PFSK-1 (cell line): ENCODE measurements around the gene EXOC4.

Experiments used
- FOXP2 ChIP-seq: optimal IDR thresholded peaks from 2 replicates; pipeline ENCODE3; 2011; ENCODE audit warnings: borderline replicate concordance, control low read depth, inconsistent platforms; ENCODE audit not compliant: insufficient read depth; ENCODE audit errors: extremely low read length, extremely low read depth
- POLR2AphosphoS5 ChIP-seq: IDR thresholded peaks from 2 replicates; pipeline ENCODE4 v1.6.1; 2012; ENCODE audit warnings: low read depth, mild to moderate bottlenecking, control low read depth, low read length, moderate library complexity
- REST ChIP-seq, 2 experiments: IDR thresholded peaks; 2 replicates each; pipeline versions ENCODE4 v1.6.1 to v1.8.0; 2011 to 2012; ENCODE audit warnings: low read depth in 2 of 2, low read length in 2 of 2, control low read depth in 1 of 2, inconsistent platforms in 1 of 2, mild to moderate bottlenecking in 1 of 2, moderate library complexity in 1 of 2; ENCODE audit not compliant: insufficient read depth in 1 of 2
- SIN3A ChIP-seq: IDR thresholded peaks from 2 replicates; pipeline ENCODE4 v1.6.1; 2012; ENCODE audit warnings: mild to moderate bottlenecking, low read length, moderate library complexity, borderline replicate concordance; ENCODE audit not compliant: insufficient read depth
- TAF1 ChIP-seq: IDR thresholded peaks from 2 replicates; pipeline ENCODE4 v1.6.1; 2012; ENCODE audit warnings: low read length, control low read depth, borderline replicate concordance; ENCODE audit not compliant: insufficient read depth

Gene EXOC4

GRCh38 chr7:133873631-133874030 is 620.8 kb downstream of the EXOC4 start:
- TF ChIP-seq SIN3A (no peak), FOXP2 (no peak), TAF1 (no peak), REST (IDR thresholded peaks at IDR 0.05; ENCODE audit: insufficient read depth in 1 of 2, low read depth in 2 of 2, low read length in 2 of 2) (no peak), POLR2AphosphoS5 (no peak)

- TF ChIP-seq POLR2AphosphoS5 (no peak), SIN3A (no peak), REST (IDR thresholded peaks at IDR 0.05; ENCODE audit: insufficient read depth in 1 of 2, low read depth in 2 of 2, low read length in 2 of 2) (no peak), FOXP2 (no peak), TAF1 (no peak)
Measured at GRCh38 chr7:133883591-133883990, 630.7 kb downstream of the EXOC4 start.

- TF ChIP-seq FOXP2 (no peak), REST (IDR thresholded peaks at IDR 0.05; ENCODE audit: insufficient read depth in 1 of 2, low read depth in 2 of 2, low read length in 2 of 2) (no peak), POLR2AphosphoS5 (no peak), SIN3A (no peak), TAF1 (no peak)
Measured at GRCh38 chr7:133885213-133885612, 632.3 kb downstream of the EXOC4 start.

- no peak for TF ChIP-seq FOXP2
- no peak for TF ChIP-seq POLR2AphosphoS5
Measured at GRCh38 chr7:133886086-133886485, 633.2 kb downstream of the EXOC4 start.

GRCh38 chr7:133886797-133887196 is 633.9 kb downstream of the EXOC4 start:
- TF ChIP-seq FOXP2 (no peak), POLR2AphosphoS5 (no peak), SIN3A (no peak), TAF1 (no peak), REST (IDR thresholded peaks at IDR 0.05; ENCODE audit: insufficient read depth in 1 of 2, low read depth in 2 of 2, low read length in 2 of 2) (no peak)
